Prostate gland (tissue), 2 donors: ENCODE measurements around the gene CCDC88A.

Source experiments
- CTCF ChIP-seq, 4 experiments: fragments of 200-600 bp in 2 of 4; fragments of 450-650 bp in 2 of 4; sonication (generic) in 2 of 4; IDR thresholded peaks; 1 replicate in 3 of 4; 2 replicates in 1 of 4; pipeline ENCODE4 v1.5.1; 2016 to 2019; ENCODE audit warnings: antibody characterized with exemption in 4 of 4, mild to moderate bottlenecking in 2 of 4, moderate library complexity in 2 of 4
- POLR2A ChIP-seq: fragments of 450-650 bp; IDR thresholded peaks from one replicate; pipeline ENCODE4 v1.6.1; 2016; ENCODE audit warnings: antibody characterized with exemption, mild to moderate bottlenecking
- POLR2AphosphoS5 ChIP-seq: sonication (generic); formaldehyde crosslinking; IDR thresholded peaks from one replicate; pipeline ENCODE4 v1.6.1; 2017; ENCODE audit warnings: antibody characterized with exemption

GRCh38 chr2:55327470-55328230, 92.0 kb downstream of the CCDC88A start:
- TF ChIP-seq CTCF (IDR thresholded peaks at IDR 0.05): no peak
- TF ChIP-seq POLR2A: no peak
- no peak for TF ChIP-seq POLR2AphosphoS5
